ENCODE measurements around the gene ALAD.

ALAD gene

DNA sequence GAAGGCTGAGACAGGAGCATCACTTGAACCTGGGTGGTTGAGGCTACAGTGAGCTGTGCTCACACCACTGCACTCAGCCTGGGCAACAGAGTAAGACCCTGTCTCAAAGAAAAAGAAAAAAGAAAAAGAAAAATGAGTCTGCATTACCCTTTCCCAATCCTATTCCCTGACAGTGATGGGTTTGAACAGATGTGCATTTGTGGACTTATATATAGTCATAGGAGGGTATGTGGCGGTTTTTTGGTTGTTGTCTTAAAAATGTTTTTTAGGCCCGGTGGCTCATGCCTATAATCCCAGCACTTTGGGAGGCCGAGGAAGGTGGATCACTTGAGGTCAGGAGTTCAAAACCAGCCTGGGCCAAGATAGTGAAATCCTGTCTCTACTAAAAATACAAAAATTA, 37.7 kb downstream of the ALAD start:
- TF ChIP-seq CTCF (IDR thresholded peaks at IDR 0.05; ENCODE audit: insufficient read depth, low read length, poor library complexity, severe bottlenecking) = no peak
- DNase-seq (ENCODE audit: extremely low read depth, insufficient read length) = no peak
- Histone ChIP-seq H3K36me3 (ENCODE audit: control insufficient read depth, insufficient read depth, low read length) (no peaks in the 10 kb centered on the region), H3K4me3 (replicated peaks; ENCODE audit: low read depth, low read length) (no peak overlapping the region), H3K27me3 (replicated peaks; ENCODE audit: control insufficient read depth, insufficient read depth, low read length) (no peaks in the 10 kb centered on the region; the same call in 1 of the 2 replicates)

GRCh38 chr9:113361304-113362018, 39.6 kb downstream of the ALAD start:
- H3K4me3 ChIP-seq (replicated peaks; ENCODE audit: low read depth, low read length) = no peak overlapping the region
- H3K36me3 ChIP-seq (ENCODE audit: control insufficient read depth, insufficient read depth, low read length) = no peaks in the 10 kb centered on the region
- TF ChIP-seq CTCF (IDR thresholded peaks at IDR 0.05; ENCODE audit: insufficient read depth, low read length, poor library complexity, severe bottlenecking) = no peak
- DNase-seq (ENCODE audit: extremely low read depth, insufficient read length) = no peak
- no peaks in the 10 kb centered on the region; the same call in 1 of the 2 replicates for H3K27me3 ChIP-seq (replicated peaks; ENCODE audit: control insufficient read depth, insufficient read depth, low read length)

GRCh38 chr9:113360242-113360842, 40.7 kb downstream of the ALAD start:
- TF ChIP-seq CTCF (IDR thresholded peaks at IDR 0.05; ENCODE audit: insufficient read depth, low read length, poor library complexity, severe bottlenecking) = no peak
- no peak for DNase-seq (ENCODE audit: extremely low read depth, insufficient read length)
- Histone ChIP-seq H3K36me3 (ENCODE audit: control insufficient read depth, insufficient read depth, low read length) (no peaks in the 10 kb centered on the region), H3K27me3 (replicated peaks; ENCODE audit: control insufficient read depth, insufficient read depth, low read length) (no peaks in the 10 kb centered on the region; the same call in 1 of the 2 replicates), H3K4me3 (replicated peaks; ENCODE audit: low read depth, low read length) (no peak overlapping the region)

- no peak for TF ChIP-seq CTCF (IDR thresholded peaks at IDR 0.05; ENCODE audit: insufficient read depth, low read length, poor library complexity, severe bottlenecking)
- DNase-seq (ENCODE audit: extremely low read depth, insufficient read length) = no peak
- no peaks in the 10 kb centered on the region; the same call in 1 of the 2 replicates for H3K27me3 ChIP-seq (replicated peaks; ENCODE audit: control insufficient read depth, insufficient read depth, low read length)
- H3K36me3 ChIP-seq (ENCODE audit: control insufficient read depth, insufficient read depth, low read length) = no peaks in the 10 kb centered on the region
- no peak overlapping the region for H3K4me3 ChIP-seq (replicated peaks; ENCODE audit: low read depth, low read length)
These were observed 41.7 kb downstream of the ALAD start for GRCh38 chr9:113359385-113359784.

GRCh38 chr9:113356686-113357292, 44.3 kb downstream of the ALAD start:
- no peak for TF ChIP-seq CTCF (IDR thresholded peaks at IDR 0.05; ENCODE audit: insufficient read depth, low read length, poor library complexity, severe bottlenecking)
- H3K27me3 ChIP-seq (replicated peaks; ENCODE audit: control insufficient read depth, insufficient read depth, low read length) = no peaks in the 10 kb centered on the region; the same call in 1 of the 2 replicates
- no peak for DNase-seq (ENCODE audit: extremely low read depth, insufficient read length)
- no peaks in the 10 kb centered on the region for H3K36me3 ChIP-seq (ENCODE audit: control insufficient read depth, insufficient read depth, low read length)
- no peak overlapping the region for H3K4me3 ChIP-seq (replicated peaks; ENCODE audit: low read depth, low read length)
